ENCODE measurements around the gene IL10RB. TPM values are rescaled to one million over a fixed set of nuclear protein-coding genes. Genes with fewer than 3 reads are reported as not detected.
A peak's percentile ranks its signal among the peaks of the same experiment; 100 is the strongest.
"Not testable (repeated sequence)": the region's sequence is repeated elsewhere in the genome, so short reads cannot be mapped to it uniquely, and the experiment has no call there.

The IL10RB gene
- total and polyA plus RNA-seq, 5 experiments from 2014 or later, result 29.4 to 50.6 (median 44.6) TPM

DNA sequence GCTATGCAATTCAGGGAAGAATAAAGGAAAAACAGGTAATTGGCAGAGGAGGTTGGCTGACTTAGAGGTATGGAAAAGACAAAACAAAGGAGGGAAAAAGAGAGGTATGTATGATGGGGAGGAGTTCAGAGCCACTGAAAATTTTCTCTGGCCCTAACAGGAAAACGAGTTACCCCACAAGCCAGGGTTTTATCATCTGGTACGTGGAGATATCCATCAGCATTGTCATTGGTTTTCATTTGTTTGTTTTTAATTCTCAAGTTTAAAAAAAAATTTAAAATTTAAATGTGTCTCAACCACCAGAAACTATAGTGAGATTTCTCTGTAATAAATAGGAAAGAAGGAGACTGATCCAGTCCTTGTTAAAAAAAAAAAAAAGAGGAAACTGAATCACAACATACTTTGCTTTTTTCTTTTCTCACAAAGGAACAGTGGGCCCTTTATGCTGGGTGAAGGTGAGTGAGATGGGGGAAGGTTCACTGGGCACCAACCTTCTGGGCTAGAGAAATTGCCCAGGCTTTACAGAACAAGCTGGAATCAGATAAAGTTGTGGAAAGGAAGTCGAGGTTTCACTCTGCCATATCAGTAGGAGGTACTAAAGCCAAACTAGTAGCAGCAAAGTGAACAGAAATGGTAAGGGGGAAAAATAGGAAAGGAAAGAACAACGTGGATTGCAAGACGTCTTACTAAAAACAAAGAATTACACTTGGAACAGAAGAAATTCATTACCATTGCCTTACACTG lies 33.7 kb upstream of the IL10RB start:
- POLR2A ChIA-PET, result interaction anchor here (0.7 to 1.7 kb wide), 8 partner anchors 9 to 209 kb away, joined by 3 to 8 read pairs (median 4); partner anchors contain the start of gene IL10RB
- H3K4me3 Mint-ChIP-seq, result peak overlapping the region; percentile 85 to 98 (median 92)
- no peaks in the 10 kb centered on the region for H3K27me3 Mint-ChIP-seq
- H3K4me1 Mint-ChIP-seq, result peaks cover 39 to 77% (median 64%) of the 10 kb centered on the region in 4 donors
- ATAC-seq (no peak), DNase-seq (no peak)
- H3K9me3 Mint-ChIP-seq, result no peaks in the 10 kb centered on the region
- H3K36me3 Mint-ChIP-seq, result peaks cover 0 to 30% (median 1%) of the 10 kb centered on the region in 3 donors
- H3K27ac Mint-ChIP-seq, result peak overlapping the region; percentile 88 to 98 (median 94)

DNA sequence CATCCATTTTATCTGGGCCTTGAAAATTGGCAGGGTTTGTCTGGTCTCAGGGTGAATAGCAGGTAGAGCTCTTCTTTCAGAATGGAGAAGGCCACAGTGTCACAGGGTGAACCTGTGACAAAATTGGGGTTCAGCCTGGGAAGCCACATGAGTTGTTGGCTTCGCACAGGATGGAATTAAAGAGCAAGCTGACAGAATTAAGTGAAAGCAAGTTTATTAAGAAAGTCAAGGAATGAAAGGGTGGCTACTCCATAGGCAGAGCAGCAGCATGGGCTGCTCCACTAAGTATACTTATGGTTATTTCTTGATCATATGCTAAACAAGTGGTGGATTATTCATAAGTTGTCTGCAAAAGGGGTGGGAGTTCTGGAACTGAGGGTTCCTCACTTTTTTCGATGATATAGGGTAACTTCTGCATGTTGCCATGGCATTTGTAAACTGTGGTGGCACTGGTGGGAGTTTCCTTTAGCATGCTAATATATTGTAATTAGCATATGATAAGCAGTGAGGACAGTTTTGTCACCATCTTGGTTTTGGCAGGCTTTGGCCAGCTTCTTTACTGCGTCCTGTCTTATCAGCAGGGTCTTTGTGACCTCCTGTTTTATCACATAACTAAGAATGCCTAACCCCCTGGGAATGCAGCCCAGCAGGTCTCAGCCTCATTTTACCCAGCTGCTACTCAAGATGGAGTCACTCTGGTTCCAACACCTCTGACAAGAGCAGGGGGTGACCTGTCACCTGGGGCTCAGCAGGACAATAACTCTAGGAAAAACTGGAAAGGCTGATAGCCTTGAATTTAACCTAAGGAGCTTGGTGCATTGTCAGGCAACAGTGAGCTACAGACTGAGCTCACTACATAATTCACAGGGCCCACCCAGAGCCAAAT lies 31.3 kb upstream of the IL10RB start:
- peaks cover 0 to 36% (median 1%) of the 10 kb centered on the region in 3 donors for H3K36me3 Mint-ChIP-seq
- H3K4me3 Mint-ChIP-seq, result peak overlapping the region in 9 of 10 donors; percentile 43 to 80 (median 51)
- POLR2A ChIA-PET, result interaction anchor here (0.5 to 1.7 kb wide), 6 partner anchors 9 to 146 kb away, joined by 3 to 6 read pairs (median 4); no protein-coding TSS in a partner anchor
- H3K27ac Mint-ChIP-seq, result peak overlapping the region; percentile 61 to 98 (median 80)
- no peaks in the 10 kb centered on the region for H3K9me3 Mint-ChIP-seq
- no peaks in the 10 kb centered on the region for H3K27me3 Mint-ChIP-seq
- ATAC-seq, result no peak
- no peak for DNase-seq
- H3K4me1 Mint-ChIP-seq, result peaks cover 51 to 82% (median 76%) of the 10 kb centered on the region in 4 donors

DNA sequence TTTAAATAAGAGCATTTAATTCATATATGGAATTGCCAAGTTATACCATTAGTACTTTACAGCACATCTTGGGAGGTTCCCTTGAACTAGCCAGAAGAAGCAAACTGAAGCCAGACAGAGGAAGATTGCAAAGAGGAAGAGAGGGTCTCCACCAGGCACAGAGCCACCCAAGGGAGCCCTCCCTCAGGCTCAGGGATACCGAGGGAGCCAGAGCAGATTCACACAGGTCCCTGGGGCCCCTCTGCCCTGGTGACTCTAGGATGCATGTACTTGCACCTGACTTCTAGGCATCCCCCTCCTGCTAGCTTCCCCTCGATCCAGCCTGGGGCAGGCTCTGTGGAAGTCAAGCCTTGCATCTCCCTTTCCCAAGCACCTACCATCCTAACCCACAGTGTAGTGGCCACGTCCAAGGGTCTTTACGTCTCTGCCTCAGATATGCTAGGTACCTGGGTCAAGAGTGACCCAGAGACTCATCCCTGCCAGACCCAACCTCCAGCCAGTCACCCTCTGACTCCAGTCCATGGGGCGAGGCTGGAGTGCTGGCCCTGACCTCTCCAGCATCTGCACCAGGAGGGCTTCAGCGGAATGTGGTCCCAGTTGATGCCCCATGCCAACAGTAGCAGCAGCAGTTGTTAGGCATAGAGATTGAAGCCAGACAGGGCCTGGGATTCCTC lies 30.0 kb upstream of the IL10RB start:
- H3K4me3 Mint-ChIP-seq, result peak overlapping the region in 6 of 10 donors; percentile 27 to 84 (median 60)
- no peaks in the 10 kb centered on the region for H3K9me3 Mint-ChIP-seq
- peaks cover 55 to 92% (median 85%) of the 10 kb centered on the region in 4 donors for H3K4me1 Mint-ChIP-seq
- no peak for ATAC-seq
- POLR2A ChIA-PET, result interaction anchor here (0.5 to 3.6 kb wide), 3 partner anchors 11 to 89 kb away, joined by 3 to 11 read pairs (median 3); partner anchors contain the start of gene IFNAR1
- H3K36me3 Mint-ChIP-seq, result peaks cover 0 to 36% (median 1%) of the 10 kb centered on the region in 3 donors
- no peak for DNase-seq
- peak overlapping the region; percentile 74 to 98 (median 86) for H3K27ac Mint-ChIP-seq
- no peaks in the 10 kb centered on the region for H3K27me3 Mint-ChIP-seq

DNA sequence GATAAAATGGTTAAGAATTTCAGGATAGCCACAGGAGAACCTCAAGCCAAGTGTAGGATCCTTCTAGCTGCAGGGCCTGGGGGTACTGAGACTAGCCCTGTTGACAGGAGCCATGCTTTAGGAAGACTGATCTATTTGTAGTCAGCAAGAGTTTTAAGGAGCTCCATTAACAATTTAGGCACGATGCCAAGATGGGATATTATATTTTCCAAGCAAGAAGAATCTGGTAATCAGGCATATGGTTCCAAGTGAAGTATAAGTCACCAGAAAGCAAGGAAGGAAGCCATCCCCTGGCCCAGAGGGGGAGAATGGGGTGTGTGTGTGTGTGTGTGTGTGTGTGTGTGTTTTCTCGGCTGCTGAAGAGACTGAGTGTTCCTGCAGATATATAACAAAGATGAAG lies 29.4 kb upstream of the IL10RB start:
- peak overlapping the region in 8 of 10 donors; percentile 0 to 84 (median 56) for H3K4me3 Mint-ChIP-seq
- H3K27ac Mint-ChIP-seq, result peak overlapping the region; percentile 74 to 98 (median 88)
- no peaks in the 10 kb centered on the region for H3K9me3 Mint-ChIP-seq
- H3K4me1 Mint-ChIP-seq, result peaks cover 54 to 94% (median 88%) of the 10 kb centered on the region in 4 donors
- POLR2A ChIA-PET, result interaction anchor here (0.5 to 3.6 kb wide), 4 partner anchors 11 to 203 kb away, joined by 3 to 11 read pairs (median 3); partner anchors contain the start of gene IFNAR1
- DNase-seq, result no peak
- ATAC-seq, result no peak
- no peaks in the 10 kb centered on the region for H3K27me3 Mint-ChIP-seq
- H3K36me3 Mint-ChIP-seq, result peaks cover 0 to 36% (median 1%) of the 10 kb centered on the region in 3 donors

DNA sequence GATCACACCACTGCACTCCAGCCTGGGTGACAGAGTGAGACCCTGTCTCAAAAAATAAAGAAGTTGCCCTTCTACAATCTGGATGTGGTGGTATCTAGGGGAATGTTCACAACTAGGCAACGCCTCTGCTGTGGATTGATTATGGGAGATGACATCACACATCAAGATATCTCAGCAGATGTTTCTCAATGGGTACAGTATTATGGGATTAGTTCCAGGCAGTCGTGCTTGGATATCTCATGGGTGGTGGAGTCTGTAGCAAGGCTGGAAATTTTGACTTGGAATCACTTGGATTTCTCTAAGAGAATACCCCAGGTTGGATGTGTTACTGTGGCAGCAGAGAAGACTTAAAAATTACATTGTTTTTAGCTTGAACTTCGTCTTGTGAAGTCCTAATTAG lies 28.7 kb upstream of the IL10RB start:
- H3K27ac Mint-ChIP-seq, result peak overlapping the region; percentile 78 to 98 (median 89)
- no peaks in the 10 kb centered on the region for H3K9me3 Mint-ChIP-seq
- DNase-seq (no peak), ATAC-seq (no peak)
- peaks cover 52 to 94% (median 88%) of the 10 kb centered on the region in 4 donors for H3K4me1 Mint-ChIP-seq
- H3K27me3 Mint-ChIP-seq, result no peaks in the 10 kb centered on the region
- peak overlapping the region in 9 of 10 donors; percentile 2 to 84 (median 62) for H3K4me3 Mint-ChIP-seq
- H3K36me3 Mint-ChIP-seq, result peaks cover 0 to 41% (median 6%) of the 10 kb centered on the region in 3 donors
- POLR2A ChIA-PET, result interaction anchor here (0.6 to 3.6 kb wide), 9 partner anchors 8 to 202 kb away, joined by 3 to 11 read pairs (median 3); partner anchors contain the start of genes IFNAR1, IFNAR2 and IL10RB

DNA sequence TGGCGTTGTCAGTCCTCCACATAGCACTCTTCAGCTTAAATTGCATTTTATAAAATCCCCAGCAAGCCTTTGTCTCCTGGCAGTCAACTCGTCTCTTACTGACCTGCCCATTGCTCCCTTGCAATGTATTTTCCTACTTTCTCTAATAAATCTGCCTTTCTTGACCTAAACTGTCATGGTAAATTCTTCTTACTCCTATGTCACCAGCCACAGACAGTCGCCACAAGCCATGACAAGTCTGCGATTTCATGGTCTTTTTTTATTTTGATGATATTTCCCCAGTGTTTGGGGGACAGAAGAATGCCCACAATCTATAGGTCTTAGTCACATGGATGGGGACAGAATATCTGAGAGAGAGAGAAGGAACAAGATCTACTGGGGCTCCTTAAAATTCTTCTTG lies 28.0 kb upstream of the IL10RB start:
- Mint-ChIP-seq H3K27me3 (no peaks in the 10 kb centered on the region), H3K9me3 (no peaks in the 10 kb centered on the region), H3K4me3 (peak overlapping the region; percentile 19 to 84 (median 64)), H3K27ac (peak overlapping the region; percentile 78 to 98 (median 89)), H3K4me1 (peaks cover 46 to 91% (median 83%) of the 10 kb centered on the region in 4 donors), H3K36me3 (peaks cover 0 to 37% (median 7%) of the 10 kb centered on the region in 3 donors)
- POLR2A ChIA-PET, result interaction anchor here (0.8 to 3.6 kb wide), 10 partner anchors 9 to 125 kb away, joined by 3 to 11 read pairs (median 3); partner anchors contain the start of genes IFNAR1, IFNAR2 and IL10RB
- DNase-seq (no peak), ATAC-seq (peak in 1 of 2 donors; percentile 19)

DNA sequence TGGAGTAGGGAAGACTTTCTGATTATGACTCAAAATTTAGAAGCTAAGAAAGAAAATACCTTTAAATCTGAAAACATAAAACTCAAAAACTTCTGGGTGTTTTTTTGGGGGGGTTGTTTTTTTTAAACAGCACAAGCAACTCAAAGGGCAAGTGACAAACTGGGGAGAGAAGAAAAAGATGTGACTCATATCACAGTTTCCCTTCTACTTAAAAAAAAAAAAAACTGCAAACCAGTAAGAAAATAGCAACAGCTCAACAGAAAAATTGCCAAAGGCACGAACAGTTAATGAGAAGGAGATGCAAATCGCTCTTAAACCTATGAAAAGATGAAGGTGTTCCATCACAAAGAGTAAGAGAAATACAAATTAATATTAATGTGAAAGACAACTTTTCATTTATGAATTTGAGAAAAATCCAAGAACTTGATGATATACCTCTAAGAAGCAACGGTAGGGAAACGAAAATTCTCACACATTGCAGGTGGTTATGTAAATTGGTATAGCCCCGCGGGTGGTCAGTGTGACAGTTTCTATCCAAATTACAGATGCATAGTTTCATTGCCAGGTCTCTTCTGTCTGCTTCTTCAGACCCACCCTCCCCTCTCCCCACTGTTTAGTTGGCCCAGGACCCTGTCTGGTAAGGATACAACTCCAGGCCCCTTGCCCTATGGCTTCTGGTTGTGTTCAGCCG lies 27.5 kb upstream of the IL10RB start:
- POLR2A ChIA-PET, result interaction anchor here (0.8 to 3.6 kb wide), 8 partner anchors 10 to 125 kb away, joined by 3 to 11 read pairs (median 4); partner anchors contain the start of genes IFNAR1, IFNAR2 and IL10RB
- Mint-ChIP-seq H3K27ac (peak overlapping the region; percentile 78 to 98 (median 90)), H3K9me3 (no peaks in the 10 kb centered on the region), H3K27me3 (no peaks in the 10 kb centered on the region), H3K4me3 (peak overlapping the region; percentile 19 to 84 (median 67)), H3K36me3 (peaks cover 0 to 37% (median 13%) of the 10 kb centered on the region in 3 donors), H3K4me1 (peaks cover 46 to 91% (median 84%) of the 10 kb centered on the region in 4 donors)
- ATAC-seq (peak; percentile 42 to 63), DNase-seq (peak in 1 of 10 donors; percentile 25)

DNA sequence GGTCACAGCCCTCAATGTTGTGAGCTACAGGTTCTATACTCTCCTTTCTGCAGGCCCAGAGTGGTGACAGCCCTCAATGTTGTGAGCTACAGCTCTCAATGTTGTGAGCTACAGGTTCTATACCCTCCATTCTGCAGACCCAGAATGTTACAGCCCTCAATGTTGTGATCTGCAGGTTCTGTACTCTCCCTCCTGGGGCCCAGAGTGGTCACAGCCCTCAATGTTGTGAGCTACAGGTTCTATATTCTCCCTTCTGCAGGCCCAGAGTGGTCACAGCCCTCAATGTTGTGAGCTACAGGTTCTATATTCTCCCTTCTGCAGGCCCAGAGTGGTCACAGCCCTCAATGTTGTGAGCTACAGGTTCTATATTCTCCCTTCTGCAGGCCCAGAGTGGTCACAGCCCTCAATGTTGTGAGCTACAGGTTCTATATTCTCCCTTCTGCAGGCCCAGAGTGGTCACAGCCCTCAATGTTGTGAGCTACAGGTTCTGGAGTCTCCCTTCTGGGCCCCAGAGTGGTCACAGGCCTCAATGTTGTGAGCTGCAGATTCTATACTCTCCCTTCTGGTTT lies 26.5 kb upstream of the IL10RB start:
- not testable (repeated sequence) for H3K27me3 Mint-ChIP-seq, DNase-seq, H3K9me3 Mint-ChIP-seq, ATAC-seq
- H3K4me1 Mint-ChIP-seq, result peaks cover 50 to 92% (median 84%) of the 10 kb centered on the region in 4 donors
- H3K36me3 Mint-ChIP-seq, result peaks cover under 1 to 38% (median 16%) of the 10 kb centered on the region in 3 donors
- peak overlapping the region in 9 of 10 donors; percentile 25 to 84 (median 64) for H3K4me3 Mint-ChIP-seq
- peak overlapping the region; percentile 82 to 98 (median 90) for H3K27ac Mint-ChIP-seq
- POLR2A ChIA-PET, result interaction anchor here (0.8 to 2.3 kb wide), 2 partner anchors 11 to 22 kb away, joined by 3 to 9 read pairs; partner anchors contain the start of gene IFNAR2

DNA sequence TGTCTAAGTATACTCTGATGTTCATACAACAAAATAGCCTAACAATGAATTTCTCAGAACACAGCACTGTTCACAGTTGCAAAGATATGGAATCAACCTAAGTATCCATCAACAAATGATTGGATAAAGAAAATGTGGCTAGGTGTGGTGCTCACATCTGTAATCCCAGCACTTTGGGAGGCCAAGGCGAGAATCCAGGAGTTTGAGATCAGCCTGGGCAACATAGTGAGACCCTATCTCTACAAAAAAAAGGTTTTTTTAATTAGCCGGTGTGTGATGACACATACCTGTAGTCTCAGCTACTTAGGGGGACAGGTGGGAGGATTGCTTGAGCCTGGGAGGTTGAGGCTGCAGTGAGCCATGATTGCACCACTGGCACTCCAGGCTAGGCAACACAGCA lies 25.8 kb upstream of the IL10RB start:
- ATAC-seq, result no peak
- Mint-ChIP-seq H3K9me3 (no peaks in the 10 kb centered on the region), H3K4me1 (peaks cover 52 to 92% (median 85%) of the 10 kb centered on the region in 4 donors), H3K27me3 (no peaks in the 10 kb centered on the region), H3K4me3 (peak overlapping the region in 6 of 10 donors; percentile 12 to 78 (median 54)), H3K36me3 (peaks cover 6 to 44% (median 21%) of the 10 kb centered on the region in 3 donors), H3K27ac (peak overlapping the region; percentile 23 to 92 (median 76))
- POLR2A ChIA-PET, result interaction anchor here (0.7 to 1.5 kb wide), 2 partner anchors 11 to 15 kb away, joined by 4 to 6 read pairs; no protein-coding TSS in a partner anchor
- DNase-seq, result no peak

DNA sequence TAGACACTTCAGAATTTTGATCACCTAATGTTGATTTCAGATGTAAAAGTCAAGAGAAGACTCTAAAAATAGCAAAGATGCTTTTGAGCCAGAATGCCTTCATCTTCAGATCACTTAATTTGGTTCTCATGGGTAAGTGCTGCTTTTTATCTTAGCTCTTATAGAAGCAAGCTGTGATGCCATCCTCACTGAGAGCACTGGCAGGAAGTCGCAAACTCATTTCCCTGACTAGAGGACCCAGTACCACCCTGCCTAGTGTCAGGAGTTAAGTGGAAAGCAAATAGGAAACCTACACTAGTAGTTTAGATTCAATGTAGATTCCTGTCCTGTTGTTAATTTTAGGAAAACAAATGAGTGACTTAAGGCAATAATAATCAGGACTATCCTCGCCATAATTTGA lies 24.3 kb upstream of the IL10RB start:
- H3K36me3 Mint-ChIP-seq, result peaks cover 11 to 51% (median 33%) of the 10 kb centered on the region in 3 donors
- H3K27ac Mint-ChIP-seq, result peak overlapping the region; percentile 24 to 92 (median 78)
- H3K4me3 Mint-ChIP-seq, result peak overlapping the region in 9 of 10 donors; percentile 13 to 68 (median 60)
- no peaks in the 10 kb centered on the region for H3K9me3 Mint-ChIP-seq
- H3K4me1 Mint-ChIP-seq, result peaks cover 53 to 92% (median 87%) of the 10 kb centered on the region in 4 donors
- no peaks in the 10 kb centered on the region for H3K27me3 Mint-ChIP-seq
- DNase-seq, result peak in 2 of 10 donors; percentile 27 to 39
- POLR2A ChIA-PET, result interaction anchor here (0.7 to 3.6 kb wide), 6 partner anchors 9 to 851 kb away, joined by 3 to 20 read pairs (median 6); partner anchors contain the start of gene IL10RB
- peak; percentile 54 to 80 for ATAC-seq

Measured in naive thymus-derived CD8-positive, alpha-beta T cell (primary cell).